Tibial nerve (tissue), 4 donors: ENCODE measurements around the gene DNAJC25. TPM values are rescaled to one million over a fixed set of nuclear protein-coding genes. Genes with fewer than 3 reads are reported as not detected.

Source experiments
- DNase-seq, 2 donors: peaks; one replicate each; pipeline ENCODE4 v3.0.0-alpha.2; 2019; ENCODE audit warnings: low spot score in 2 of 2
- H3K27ac ChIP-seq, 4 donors: fragments of 200-600 bp; sonication (generic) in 3 of 4; one replicate each; pipeline ENCODE4 v1.5.1; 2017 to 2019; ENCODE audit warnings: mild to moderate bottlenecking in 1 of 4
- H3K27me3 ChIP-seq, 2 donors: fragments of 200-600 bp; sonication (generic) in 1 of 2; one replicate each; pipeline versions ENCODE4 v1.5.1 to v1.6.0; 2017 to 2019
- H3K36me3 ChIP-seq, 3 donors: fragments of 200-600 bp; sonication (generic); one replicate each; pipeline ENCODE4 v1.5.1; 2018 to 2019
- H3K4me1 ChIP-seq, 4 donors: fragments of 200-600 bp; sonication (generic) in 3 of 4; one replicate each; pipeline ENCODE4 v1.5.1; 2017 to 2019
- H3K4me3 ChIP-seq, 4 donors: fragments of 200-600 bp; sonication (generic) in 3 of 4; one replicate each; pipeline ENCODE4 v1.5.1; 2017 to 2019; ENCODE audit warnings: mild to moderate bottlenecking in 1 of 4, moderate library complexity in 1 of 4
- H3K9me3 ChIP-seq, 4 donors: fragments of 200-600 bp; sonication (generic) in 3 of 4; one replicate each; pipeline ENCODE4 v1.5.1; 2017 to 2019
- EP300 ChIP-seq, 2 donors: sonication (generic); formaldehyde crosslinking; IDR thresholded peaks; one replicate each; pipeline ENCODE4 v1.6.1; 2017; ENCODE audit warnings: antibody characterized with exemption in 2 of 2, mild to moderate bottlenecking in 1 of 2
- POLR2A ChIP-seq, 2 donors: fragments of 450-650 bp; IDR thresholded peaks; one replicate each; pipeline ENCODE4 v1.6.1; 2017; ENCODE audit warnings: antibody characterized with exemption in 2 of 2, mild to moderate bottlenecking in 2 of 2, moderate library complexity in 2 of 2
- WGBS, 2 donors: methylation state at CpG; one replicate each; pipeline ENCODE4 v1.1.5; 2018; 5-methylcytosine and 5-hydroxymethylcytosine counted together
- total RNA-seq, 4 donors: library from RNA; depleted of rRNA; stranded (reverse); fragments of >200 nt; gene quantifications; one replicate each; pipeline ENCODE4 v1.1.0, GENCODE V29; 2016
- TF ChIP-seq, protein P1 (sequence below), 5 experiments: fragments of 200-600 bp in 3 of 5; fragments of 450-650 bp in 2 of 5; sonication (generic) in 3 of 5; IDR thresholded peaks; one replicate each; pipeline ENCODE4 v1.5.1; 2016 to 2019; ENCODE audit warnings: antibody characterized with exemption in 5 of 5, mild to moderate bottlenecking in 3 of 5, moderate library complexity in 2 of 5

Gene DNAJC25
- total RNA-seq, 4 donors from 2014 or later: 9.9 to 14.7 (median 12.6) TPM

DNA sequence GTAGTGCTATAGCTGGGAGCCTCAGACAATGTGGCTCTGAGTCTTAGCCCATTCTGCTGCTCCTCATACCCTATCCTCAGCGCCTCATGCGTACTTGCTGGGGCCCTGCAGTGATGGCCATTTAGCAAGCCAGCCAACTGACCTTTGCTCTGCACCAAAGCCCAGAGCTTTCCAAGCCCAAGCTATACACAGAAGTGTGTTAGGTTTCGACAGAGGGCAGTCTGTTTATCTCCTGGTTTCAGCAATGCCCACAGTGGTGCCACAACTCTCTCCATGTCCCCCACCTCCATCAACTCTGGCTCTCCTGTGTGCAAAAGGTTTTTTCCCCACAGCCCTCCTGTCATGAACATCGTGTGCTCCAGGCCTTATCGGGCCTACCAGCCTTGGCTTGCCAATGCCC is 47.2 kb downstream of the DNAJC25 start:
- Histone ChIP-seq H3K4me1 (no peaks in the 10 kb centered on the region), H3K9me3 (no peaks in the 10 kb centered on the region), H3K27ac (no peak overlapping the region), H3K27me3 (no peaks in the 10 kb centered on the region), H3K36me3 (peaks cover 0 to 46% (median 0%) of the 10 kb centered on the region in 3 donors), H3K4me3 (no peak overlapping the region)
- TF ChIP-seq POLR2A (IDR thresholded peaks at IDR 0.05) (no peak), EP300 (IDR thresholded peaks at IDR 0.05) (no peak)
- TF ChIP-seq, protein P1, sequence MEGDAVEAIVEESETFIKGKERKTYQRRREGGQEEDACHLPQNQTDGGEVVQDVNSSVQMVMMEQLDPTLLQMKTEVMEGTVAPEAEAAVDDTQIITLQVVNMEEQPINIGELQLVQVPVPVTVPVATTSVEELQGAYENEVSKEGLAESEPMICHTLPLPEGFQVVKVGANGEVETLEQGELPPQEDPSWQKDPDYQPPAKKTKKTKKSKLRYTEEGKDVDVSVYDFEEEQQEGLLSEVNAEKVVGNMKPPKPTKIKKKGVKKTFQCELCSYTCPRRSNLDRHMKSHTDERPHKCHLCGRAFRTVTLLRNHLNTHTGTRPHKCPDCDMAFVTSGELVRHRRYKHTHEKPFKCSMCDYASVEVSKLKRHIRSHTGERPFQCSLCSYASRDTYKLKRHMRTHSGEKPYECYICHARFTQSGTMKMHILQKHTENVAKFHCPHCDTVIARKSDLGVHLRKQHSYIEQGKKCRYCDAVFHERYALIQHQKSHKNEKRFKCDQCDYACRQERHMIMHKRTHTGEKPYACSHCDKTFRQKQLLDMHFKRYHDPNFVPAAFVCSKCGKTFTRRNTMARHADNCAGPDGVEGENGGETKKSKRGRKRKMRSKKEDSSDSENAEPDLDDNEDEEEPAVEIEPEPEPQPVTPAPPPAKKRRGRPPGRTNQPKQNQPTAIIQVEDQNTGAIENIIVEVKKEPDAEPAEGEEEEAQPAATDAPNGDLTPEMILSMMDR (IDR thresholded peaks at IDR 0.05): no peak
- no peak for DNase-seq
- WGBS, 2 donors: 92 to 97% methylated on average over 5 of the region's 5 CpGs

DNA sequence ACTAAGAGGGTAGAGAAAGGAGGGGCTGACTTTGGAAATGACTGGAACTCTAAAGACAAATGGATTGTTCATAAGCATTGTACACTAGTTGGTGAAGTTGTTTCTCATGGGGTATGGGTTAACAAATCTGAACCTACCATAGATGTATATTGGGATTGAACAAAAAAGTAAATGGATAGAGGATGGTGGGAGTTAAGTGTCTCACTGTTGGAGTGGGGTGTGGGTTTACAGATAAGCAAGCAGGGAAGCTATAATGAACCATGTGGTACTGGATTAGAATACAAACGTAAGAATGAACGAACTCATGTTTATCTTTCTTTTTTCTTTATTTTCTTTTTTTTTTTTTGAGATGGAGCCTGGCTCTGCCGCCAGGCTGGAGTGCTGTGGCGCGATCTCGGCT is 48.1 kb downstream of the DNAJC25 start:
- 96% methylated on average over 6 of the region's 6 CpGs for WGBS, 2 donors
- Histone ChIP-seq H3K9me3 (no peaks in the 10 kb centered on the region), H3K4me1 (no peaks in the 10 kb centered on the region), H3K27ac (no peak overlapping the region), H3K4me3 (no peak overlapping the region), H3K27me3 (no peaks in the 10 kb centered on the region), H3K36me3 (peaks cover 0 to 41% (median 0%) of the 10 kb centered on the region in 3 donors)
- TF ChIP-seq EP300 (IDR thresholded peaks at IDR 0.05) (no peak), POLR2A (IDR thresholded peaks at IDR 0.05) (no peak)
- TF ChIP-seq, protein P1 (IDR thresholded peaks at IDR 0.05): no peak
- no peak for DNase-seq

DNA sequence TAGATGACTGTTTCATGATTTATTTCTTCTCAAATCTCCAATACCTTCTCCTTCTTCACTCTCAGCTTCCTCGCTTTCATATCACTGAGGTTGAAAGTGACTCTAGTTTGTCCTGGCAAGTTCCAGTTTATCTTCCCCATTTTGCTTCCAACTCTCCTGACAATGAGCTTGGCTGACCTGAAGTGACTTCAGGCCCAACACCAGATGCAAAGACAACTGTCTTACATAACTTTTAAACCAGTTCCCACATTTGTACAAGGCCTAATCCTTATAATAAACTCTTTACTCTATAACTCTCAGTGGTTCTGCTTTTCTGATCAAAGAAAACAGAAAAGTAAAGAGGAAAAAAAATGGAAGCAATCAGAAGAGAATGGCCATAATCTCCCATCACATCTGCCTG is 52.3 kb downstream of the DNAJC25 start:
- Histone ChIP-seq H3K36me3 (peaks cover 0 to 20% (median 0%) of the 10 kb centered on the region in 3 donors), H3K4me1 (no peaks in the 10 kb centered on the region), H3K27ac (no peak overlapping the region), H3K27me3 (no peaks in the 10 kb centered on the region), H3K9me3 (no peaks in the 10 kb centered on the region), H3K4me3 (no peak overlapping the region)
- DNase-seq: no peak
- WGBS, 2 donors: 81 to 89% methylated on average over 1 of the region's 1 CpG
- TF ChIP-seq EP300 (IDR thresholded peaks at IDR 0.05) (no peak), POLR2A (IDR thresholded peaks at IDR 0.05) (no peak)
- TF ChIP-seq, protein P1 (IDR thresholded peaks at IDR 0.05): no peak

DNA sequence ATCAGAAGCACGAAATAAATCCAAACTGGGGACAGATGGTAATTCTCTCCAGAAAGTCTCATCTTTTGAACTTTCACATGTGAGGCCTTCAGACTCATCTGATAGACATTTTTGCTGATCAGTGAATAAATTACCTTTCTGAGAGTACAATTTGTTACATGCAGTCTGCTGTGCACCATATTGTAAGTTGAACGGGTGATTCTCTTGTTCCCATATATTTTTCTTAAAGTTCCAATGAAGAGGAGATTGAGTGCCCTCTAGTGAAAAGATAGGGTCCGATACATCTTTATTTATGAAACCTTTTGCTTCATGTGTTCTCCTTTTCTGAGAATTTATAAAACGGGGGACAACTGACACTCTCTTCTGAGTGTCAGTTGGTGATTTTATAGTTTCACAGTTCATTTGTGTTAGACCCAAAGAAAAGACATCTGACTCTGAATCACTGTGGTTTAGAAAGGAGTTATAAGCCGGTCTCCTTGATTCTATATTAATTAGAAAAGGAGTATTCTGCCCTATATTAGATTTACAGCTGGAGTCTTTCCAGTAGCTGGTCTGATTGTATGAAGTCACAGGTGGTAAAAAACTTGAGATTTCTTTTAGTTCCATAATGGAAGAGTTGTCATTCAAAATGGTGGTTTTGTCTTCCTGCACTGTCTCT is 60.7 kb downstream of the DNAJC25 start:
- H3K36me3 ChIP-seq: peaks cover 0 to 5% (median 0%) of the 10 kb centered on the region in 3 donors
- no peak for DNase-seq
- H3K27me3 ChIP-seq: no peaks in the 10 kb centered on the region
- TF ChIP-seq POLR2A (IDR thresholded peaks at IDR 0.05) (no peak), EP300 (IDR thresholded peaks at IDR 0.05) (no peak)
- TF ChIP-seq, protein P1 (IDR thresholded peaks at IDR 0.05): peak in 2 of 5 experiments; percentile 11 to 16
- H3K4me1 ChIP-seq: no peaks in the 10 kb centered on the region
- 41 to 42% methylated on average over 5 of the region's 5 CpGs for WGBS, 2 donors
- no peaks in the 10 kb centered on the region for H3K9me3 ChIP-seq
- no peak overlapping the region for H3K4me3 ChIP-seq
- H3K27ac ChIP-seq: no peak overlapping the region

DNA sequence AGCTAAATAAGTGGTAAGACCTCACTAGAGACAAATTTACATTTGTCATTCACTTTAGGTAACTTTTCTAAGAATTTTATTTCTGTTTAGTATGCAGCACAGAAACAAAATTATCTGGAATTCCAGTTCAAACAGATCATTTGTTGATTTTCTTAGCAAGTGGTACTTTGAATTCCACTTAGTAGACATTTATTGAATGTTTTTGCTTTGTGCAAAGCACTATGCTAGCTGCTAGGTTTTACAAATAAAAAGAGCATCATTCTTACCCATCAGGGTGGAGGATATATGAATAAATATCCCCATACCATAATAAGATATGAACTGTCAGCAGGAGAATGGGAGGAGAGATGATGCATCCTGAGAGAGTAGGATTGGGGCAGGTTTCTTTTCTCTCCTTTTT is 65.7 kb downstream of the DNAJC25 start:
- no peak for TF ChIP-seq EP300 (IDR thresholded peaks at IDR 0.05)
- TF ChIP-seq, protein P1 (IDR thresholded peaks at IDR 0.05): no peak
- no peak for TF ChIP-seq POLR2A (IDR thresholded peaks at IDR 0.05)
- Histone ChIP-seq H3K9me3 (no peaks in the 10 kb centered on the region), H3K27ac (no peak overlapping the region), H3K4me3 (no peak overlapping the region), H3K27me3 (no peaks in the 10 kb centered on the region), H3K4me1 (no peaks in the 10 kb centered on the region), H3K36me3 (peaks cover 0 to 6% (median 0%) of the 10 kb centered on the region in 3 donors)
- DNase-seq: no peak
